Activated B cell treated with CpG ODN at 0.5 μM for 24 hours (primary cell): Measurements from ENCODE around the gene RAB40AL. TPM values are rescaled to one million over a fixed set of nuclear protein-coding genes. Genes with fewer than 3 reads are reported as not detected.
"Not testable (repeated sequence)": the region's sequence is repeated elsewhere in the genome, so short reads cannot be mapped to it uniquely, and the experiment has no call there.

Source experiments
- ATAC-seq: fragments of 200-7000 bp; cut with Tn5 transposase; one replicate; pipeline ENCODE4 v1.10.0; 2021; ENCODE audit warnings: low read depth, mild to moderate bottlenecking, moderate library complexity
- CTCF ChIA-PET: fragments of 350-600 bp; sonication (Branson Sonifier 250); formaldehyde crosslinking; loops from one replicate; lab custom pipeline; 2021; ENCODE audit warnings: antibody characterized with exemption; lab: Charles Lee
- POLR2A ChIA-PET: fragments of 350-600 bp; sonication (Branson Sonifier 250); formaldehyde crosslinking; loops from one replicate; lab custom pipeline; 2021; ENCODE audit warnings: antibody characterized with exemption; lab: Charles Lee
- DNase-seq: peaks from one replicate; pipeline ENCODE4 v3.0.0; 2022
- H3K27ac Mint-ChIP-seq: one replicate; pipeline ENCODE4 v1.8.0; 2020; ENCODE audit warnings: mixed read lengths
- H3K27me3 Mint-ChIP-seq: one replicate; pipeline ENCODE4 v1.8.0; 2021; ENCODE audit warnings: mixed read lengths
- H3K36me3 Mint-ChIP-seq: one replicate; pipeline ENCODE4 v1.8.0; 2021; ENCODE audit warnings: low read depth, mixed read lengths
- H3K4me1 Mint-ChIP-seq: one replicate; pipeline ENCODE4 v1.8.0; 2021; ENCODE audit warnings: mixed read lengths
- H3K4me3 Mint-ChIP-seq: one replicate; pipeline ENCODE4 v1.8.0; 2020; ENCODE audit warnings: mild to moderate bottlenecking, mixed read lengths
- H3K9me3 Mint-ChIP-seq: one replicate; pipeline ENCODE4 v1.8.0; 2020; ENCODE audit warnings: mixed read lengths
- intact Hi-C: fragments of 100-400 bp; cut with micrococcal nuclease; formaldehyde crosslinking; loops from one replicate; pipeline ENCODE4 v1.15.1; 2024
- total RNA-seq: library from RNA; stranded (reverse); gene quantifications from 2 replicates; pipeline ENCODE4 v1.2.3, GENCODE V29; 2022
- TF ChIP-seq, protein P1 (sequence below): fragments of 200-600 bp; IDR thresholded peaks from one replicate; pipeline ENCODE4 v1.8.0; 2022; ENCODE audit warnings: antibody characterized with exemption, mild to moderate bottlenecking

RAB40AL gene
- total RNA-seq, 1 donor from 2014 or later = 0.73 TPM

DNA sequence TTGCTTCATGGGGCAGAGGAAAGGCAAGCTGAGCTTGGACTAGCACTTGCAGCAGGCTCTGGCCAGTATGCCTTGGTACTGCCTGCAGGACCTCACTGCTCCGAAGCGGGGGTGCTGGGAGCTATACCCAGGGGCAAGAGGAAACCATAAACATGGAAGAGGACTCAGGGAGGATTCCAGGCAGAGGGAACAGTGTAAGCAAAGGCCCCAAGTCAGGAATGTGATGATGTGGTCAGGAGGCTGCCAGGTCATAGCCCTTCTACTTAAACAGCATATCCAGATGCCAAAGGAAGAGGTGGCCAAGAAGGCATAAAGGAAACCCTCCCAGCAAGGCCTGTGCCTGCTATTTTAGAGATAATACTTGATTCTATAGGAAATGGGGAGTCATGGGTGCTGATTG is 31.1 kb downstream of the RAB40AL start:
- no peak overlapping the region for H3K4me3 Mint-ChIP-seq
- intact Hi-C loops = no loop called here
- TF ChIP-seq, protein P1, sequence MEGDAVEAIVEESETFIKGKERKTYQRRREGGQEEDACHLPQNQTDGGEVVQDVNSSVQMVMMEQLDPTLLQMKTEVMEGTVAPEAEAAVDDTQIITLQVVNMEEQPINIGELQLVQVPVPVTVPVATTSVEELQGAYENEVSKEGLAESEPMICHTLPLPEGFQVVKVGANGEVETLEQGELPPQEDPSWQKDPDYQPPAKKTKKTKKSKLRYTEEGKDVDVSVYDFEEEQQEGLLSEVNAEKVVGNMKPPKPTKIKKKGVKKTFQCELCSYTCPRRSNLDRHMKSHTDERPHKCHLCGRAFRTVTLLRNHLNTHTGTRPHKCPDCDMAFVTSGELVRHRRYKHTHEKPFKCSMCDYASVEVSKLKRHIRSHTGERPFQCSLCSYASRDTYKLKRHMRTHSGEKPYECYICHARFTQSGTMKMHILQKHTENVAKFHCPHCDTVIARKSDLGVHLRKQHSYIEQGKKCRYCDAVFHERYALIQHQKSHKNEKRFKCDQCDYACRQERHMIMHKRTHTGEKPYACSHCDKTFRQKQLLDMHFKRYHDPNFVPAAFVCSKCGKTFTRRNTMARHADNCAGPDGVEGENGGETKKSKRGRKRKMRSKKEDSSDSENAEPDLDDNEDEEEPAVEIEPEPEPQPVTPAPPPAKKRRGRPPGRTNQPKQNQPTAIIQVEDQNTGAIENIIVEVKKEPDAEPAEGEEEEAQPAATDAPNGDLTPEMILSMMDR = no peak
- H3K27me3 Mint-ChIP-seq = no peaks in the 10 kb centered on the region
- ATAC-seq = no peak
- H3K9me3 Mint-ChIP-seq = peaks cover 9% of the 10 kb centered on the region
- DNase-seq = no peak
- H3K36me3 Mint-ChIP-seq = no peaks in the 10 kb centered on the region
- CTCF ChIA-PET = no interaction called here
- POLR2A ChIA-PET = no interaction called here
- no peak overlapping the region for H3K27ac Mint-ChIP-seq
- H3K4me1 Mint-ChIP-seq = no peaks in the 10 kb centered on the region

DNA sequence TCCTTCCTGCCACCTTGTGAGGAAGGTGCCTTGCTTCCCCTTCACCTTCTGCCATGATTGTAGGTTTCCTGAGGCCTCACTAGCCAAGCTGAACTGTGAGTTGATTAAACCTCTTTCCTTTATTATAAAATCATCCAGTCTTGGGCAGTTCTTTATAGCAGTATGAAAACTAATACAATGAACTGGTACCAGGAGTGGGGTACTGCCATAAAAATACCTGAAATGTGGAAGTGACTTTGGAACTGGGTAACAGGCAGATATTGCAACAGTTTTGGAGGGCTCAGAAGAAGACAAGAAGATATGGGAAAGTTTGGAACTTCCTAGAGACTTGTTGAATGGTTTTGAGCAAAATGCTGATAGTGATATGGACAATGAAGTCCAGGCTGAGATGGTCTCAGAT is 34.5 kb downstream of the RAB40AL start:
- H3K36me3 Mint-ChIP-seq, intact Hi-C loops, H3K4me3 Mint-ChIP-seq, H3K9me3 Mint-ChIP-seq, H3K4me1 Mint-ChIP-seq, H3K27me3 Mint-ChIP-seq, DNase-seq, POLR2A ChIA-PET, CTCF ChIA-PET, ATAC-seq, H3K27ac Mint-ChIP-seq: not testable (repeated sequence)

DNA sequence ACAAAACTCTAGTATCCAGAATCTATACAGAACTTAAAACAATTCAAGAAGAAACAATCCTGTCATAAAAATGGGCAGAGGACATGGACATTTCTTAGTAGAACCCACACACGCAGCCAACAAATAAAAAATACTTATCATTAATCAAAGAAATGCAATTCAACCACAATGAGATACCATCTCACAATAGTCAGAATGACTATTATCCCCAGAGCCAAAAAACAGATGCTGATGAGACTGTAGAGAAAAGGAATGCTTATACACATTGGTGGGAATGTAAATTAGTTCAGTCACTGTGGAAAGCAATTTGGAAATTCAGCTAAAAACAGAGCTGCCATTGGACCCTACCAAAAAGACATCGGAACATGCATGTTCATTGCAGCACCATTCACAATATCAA is 37.9 kb downstream of the RAB40AL start:
- ATAC-seq (no peak), DNase-seq (no peak)
- H3K9me3 Mint-ChIP-seq = peaks cover 3% of the 10 kb centered on the region
- intact Hi-C loops = no loop called here
- no peak overlapping the region for H3K27ac Mint-ChIP-seq
- H3K27me3 Mint-ChIP-seq = no peaks in the 10 kb centered on the region
- ChIA-PET CTCF (no interaction called here), POLR2A (no interaction called here)
- H3K4me1 Mint-ChIP-seq = no peaks in the 10 kb centered on the region
- H3K36me3 Mint-ChIP-seq = no peaks in the 10 kb centered on the region
- no peak overlapping the region for H3K4me3 Mint-ChIP-seq
- TF ChIP-seq, protein P1 = no peak

DNA sequence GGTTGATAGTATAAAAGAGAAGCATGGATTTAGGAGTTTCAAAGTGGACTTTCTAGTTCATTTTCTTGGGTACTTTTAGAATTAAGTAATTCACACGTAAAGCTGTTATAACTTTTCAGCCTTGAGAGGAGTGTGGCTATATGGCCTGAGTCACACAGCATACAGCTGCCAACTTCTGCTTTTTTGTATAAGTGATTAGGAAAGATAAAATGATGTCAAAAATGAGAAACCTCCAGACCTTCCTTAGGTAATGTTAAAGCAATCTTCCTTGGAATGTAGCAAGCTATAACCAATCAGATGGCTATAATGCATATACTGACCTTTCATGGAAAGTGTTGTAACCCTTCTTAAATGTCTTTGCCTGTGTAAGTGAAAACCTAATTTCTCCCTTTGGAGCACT is 39.2 kb downstream of the RAB40AL start:
- H3K4me3 Mint-ChIP-seq = no peak overlapping the region
- H3K9me3 Mint-ChIP-seq = no peaks in the 10 kb centered on the region
- no peaks in the 10 kb centered on the region for H3K4me1 Mint-ChIP-seq
- DNase-seq (no peak), ATAC-seq (no peak)
- H3K27ac Mint-ChIP-seq = no peak overlapping the region
- POLR2A ChIA-PET = no interaction called here
- TF ChIP-seq, protein P1 = no peak
- no peaks in the 10 kb centered on the region for H3K27me3 Mint-ChIP-seq
- CTCF ChIA-PET = no interaction called here
- intact Hi-C loops = no loop called here
- no peaks in the 10 kb centered on the region for H3K36me3 Mint-ChIP-seq

DNA sequence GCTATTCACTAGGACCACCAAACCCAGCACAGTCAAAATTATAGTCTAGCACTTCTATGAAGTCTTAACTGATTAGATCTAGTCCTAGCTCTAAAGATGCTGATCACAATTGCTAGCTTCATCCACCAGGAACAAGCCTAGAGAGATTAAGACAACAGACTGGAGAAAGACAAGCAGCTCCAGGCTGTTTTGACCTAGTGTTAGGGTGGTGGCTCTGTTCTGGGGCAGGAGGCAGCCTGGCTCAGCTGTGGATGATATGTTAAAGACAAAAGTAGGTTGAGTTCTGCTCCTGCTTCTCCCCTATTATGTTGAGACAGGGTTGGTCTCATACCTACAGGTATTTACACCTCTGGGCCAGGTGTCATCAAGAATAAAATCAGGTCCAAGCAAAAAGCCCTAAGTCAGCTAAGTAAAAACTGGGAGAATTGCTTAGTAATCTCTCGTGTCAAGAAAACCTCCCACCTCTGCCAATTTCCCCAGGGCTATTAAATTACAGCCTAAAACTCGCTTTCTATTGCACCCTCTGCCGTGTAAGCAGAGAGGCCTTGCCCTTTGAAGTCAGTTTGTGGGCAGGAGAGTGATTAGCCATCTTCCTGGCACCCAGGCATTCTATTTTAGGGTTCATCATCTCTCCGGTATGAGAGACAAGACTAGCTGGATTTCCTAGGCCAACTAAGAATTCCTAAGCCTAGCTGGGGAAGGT is 39.9 kb downstream of the RAB40AL start:
- H3K27me3 Mint-ChIP-seq = no peaks in the 10 kb centered on the region
- H3K27ac Mint-ChIP-seq = no peak overlapping the region
- TF ChIP-seq, protein P1 = no peak
- POLR2A ChIA-PET = no interaction called here
- no peaks in the 10 kb centered on the region for H3K9me3 Mint-ChIP-seq
- no peak overlapping the region for H3K4me3 Mint-ChIP-seq
- no peak for ATAC-seq
- no peaks in the 10 kb centered on the region for H3K36me3 Mint-ChIP-seq
- DNase-seq = no peak
- H3K4me1 Mint-ChIP-seq = no peaks in the 10 kb centered on the region
- intact Hi-C loops = no loop called here
- CTCF ChIA-PET = no interaction called here

DNA sequence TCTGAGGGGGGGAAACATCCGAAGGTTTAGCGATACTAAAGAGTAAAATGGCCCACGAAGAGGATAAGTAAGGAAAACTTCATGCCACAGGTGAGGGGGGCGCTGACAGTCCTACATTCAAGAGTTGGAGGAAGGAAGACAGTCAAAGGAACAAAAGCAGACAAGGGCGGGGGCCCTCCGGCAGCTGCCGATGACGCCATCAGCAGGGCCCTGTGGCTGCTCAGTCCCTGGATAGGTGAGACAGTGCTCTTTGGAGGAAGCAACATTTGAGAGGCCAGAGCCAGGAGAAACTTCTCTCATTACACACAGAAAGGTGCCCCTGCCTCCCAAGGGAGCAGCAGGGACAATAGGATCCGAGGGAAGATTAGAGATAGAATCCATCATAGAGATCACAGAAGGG is 41.5 kb downstream of the RAB40AL start:
- intact Hi-C loops = no loop called here
- no peak overlapping the region for H3K4me3 Mint-ChIP-seq
- DNase-seq = no peak
- POLR2A ChIA-PET = no interaction called here
- no peaks in the 10 kb centered on the region for H3K9me3 Mint-ChIP-seq
- H3K4me1 Mint-ChIP-seq = no peaks in the 10 kb centered on the region
- H3K27me3 Mint-ChIP-seq = no peaks in the 10 kb centered on the region
- CTCF ChIA-PET = no interaction called here
- no peak overlapping the region for H3K27ac Mint-ChIP-seq
- no peak for ATAC-seq
- TF ChIP-seq, protein P1 = no peak
- no peaks in the 10 kb centered on the region for H3K36me3 Mint-ChIP-seq
